K562 (cell line): ENCODE data around the gene IL21. TPM values are rescaled to one million over a fixed set of nuclear protein-coding genes. Genes with fewer than 3 reads are reported as not detected.

Source experiments
- ARID4B ChIP-seq: sonication (generic); formaldehyde crosslinking; IDR thresholded peaks from 2 replicates; pipeline ENCODE4 v1.8.0; 2022; ENCODE audit warnings: mild to moderate bottlenecking, missing genetic modification reagents
- BRD4 ChIP-seq: fragments of 200-600 bp; sonication (generic); IDR thresholded peaks from 2 replicates; pipeline ENCODE4 v1.6.1; 2017; ENCODE audit warnings: inconsistent platforms
- CC2D1A ChIP-seq: fragments of 450-650 bp; IDR thresholded peaks from 2 replicates; pipeline ENCODE4 v1.6.1; 2017; ENCODE audit warnings: mild to moderate bottlenecking
- ETV1 ChIP-seq: fragments of 450-650 bp; conservative IDR thresholded peaks from 2 replicates; pipeline ENCODE4 v1.6.1; 2016; ENCODE audit warnings: missing genetic modification characterization, control low read depth, low read depth, missing compliant biosample characterization
- IRF1 ChIP-seq: sonication (generic); formaldehyde crosslinking; IDR thresholded peaks from 2 replicates; pipeline ENCODE4 v1.8.0; 2022; ENCODE audit warnings: missing genetic modification reagents, mild to moderate bottlenecking, borderline replicate concordance
- MAFF ChIP-seq: IDR thresholded peaks from 2 replicates; pipeline ENCODE4 v1.6.1; 2012; ENCODE audit warnings: low read length, improper control_type of control experiment
- MLX ChIP-seq, 2 experiments: fragments of 450-650 bp in 1 of 2; sonication (generic) in 1 of 2; formaldehyde crosslinking; conservative IDR thresholded peaks; 2 replicates each; pipeline versions ENCODE4 v1.4.0 to v1.8.1; 2020 to 2022; ENCODE audit warnings: mild to moderate bottlenecking in 1 of 2, missing genetic modification reagents in 1 of 2
- NCOA1 ChIP-seq: fragments of 450-650 bp; IDR thresholded peaks from 2 replicates; pipeline ENCODE4 v1.6.1; 2016; ENCODE audit warnings: low read depth
- SOX6 ChIP-seq: fragments of 450-650 bp; IDR thresholded peaks from 2 replicates; pipeline ENCODE4 v1.6.1; 2014; ENCODE audit warnings: mild to moderate bottlenecking
- ZMIZ1 ChIP-seq, 2 experiments: fragments of 150-350 bp in 1 of 2; IDR thresholded peaks; 2 replicates each; pipeline ENCODE4 v1.6.1; 2012 to 2016; ENCODE audit warnings: low read depth in 2 of 2, low read length in 2 of 2, mild to moderate bottlenecking in 1 of 2, moderate library complexity in 1 of 2
- ZNF609 ChIP-seq: sonication (generic); formaldehyde crosslinking; IDR thresholded peaks from 2 replicates; pipeline ENCODE4 v1.8.1; 2023; ENCODE audit warnings: missing genetic modification reagents, mild to moderate bottlenecking, borderline replicate concordance
- polyA plus RNA-seq, 8 experiments: library from polyadenylated mRNA; depleted of rRNA in 4 of 8; stranded (reverse) in 5 of 8; unstranded in 3 of 8; fragments of >200 nt; fragmentation: Nextera tagmentation in 2 of 8; fragmentation: Illumina TruSeq in 1 of 8; extraction: Ambion mirVana in 2 of 8; extraction: Trizol in 1 of 8; gene quantifications; 2 replicates each; pipeline versions ENCODE4 v1.2.1 to v1.2.3, GENCODE V29; 2011 to 2014; ENCODE audit warnings: inconsistent platforms in 1 of 8, missing spikeins in 1 of 8
- total RNA-seq, 7 experiments: library from RNA; depleted of rRNA in 6 of 7; stranded (reverse); fragments of >200 nt in 6 of 7; fragmentation: Illumina TruSeq in 2 of 7; extraction: Trizol in 2 of 7; gene quantifications; 2 replicates each; pipeline versions ENCODE4 v1.2.1 to v1.2.3, GENCODE V29; 2011 to 2021; ENCODE audit warnings: low replicate concordance in 1 of 7

The IL21 gene
- total and polyA plus RNA-seq, 9 of the 15 experiments (the other 6 are each of a cell fraction or from before 2014, with no cell fraction given) = not detected

- no peak for TF ChIP-seq ZNF609 (CRISPR knock-in tag)
- no peak for TF ChIP-seq IRF1 (CRISPR knock-in tag)
- TF ChIP-seq MLX (CRISPR knock-in tag; conservative IDR thresholded peaks at IDR 0.05) = no peak
- TF ChIP-seq SOX6 = no peak; the same call in 1 of the 2 replicates
- no peak for TF ChIP-seq ETV1
- peak; percentile 65 for TF ChIP-seq CC2D1A
- no peak for TF ChIP-seq ZMIZ1 (IDR thresholded peaks at IDR 0.05; ENCODE audit: low read depth in 2 of 2, low read length in 2 of 2)
- no peak for TF ChIP-seq NCOA1
- TF ChIP-seq ARID4B (CRISPR knock-in tag) = no peak
- TF ChIP-seq MAFF = no peak
- TF ChIP-seq BRD4 = 0 out of 2 replicates have a peak, but pooled peaks have one; percentile 22
Measured at GRCh38 chr4:122602277-122603142, 18.4 kb downstream of the IL21 start (continued).
